Mammary epithelial cell (primary cell): ENCODE measurements around the gene CHL1.

Source experiments
- EZH2 ChIP-seq: IDR thresholded peaks from 2 replicates; pipeline ENCODE4 v1.6.1; 2012; ENCODE audit warnings: low read length, inconsistent platforms, borderline replicate concordance
- TF ChIP-seq, protein P1 (sequence below), 2 donors: IDR thresholded peaks in 1 of 2; conservative IDR thresholded peaks in 1 of 2; 2 replicates each; pipeline ENCODE4 v1.5.1; 2011 to 2012; ENCODE audit warnings: inconsistent platforms in 2 of 2, low read length in 2 of 2, mild to moderate bottlenecking in 2 of 2, control low read depth in 1 of 2, low read depth in 1 of 2; ENCODE audit not compliant: insufficient read depth in 1 of 2; ENCODE audit errors: extremely low read depth in 1 of 2

DNA sequence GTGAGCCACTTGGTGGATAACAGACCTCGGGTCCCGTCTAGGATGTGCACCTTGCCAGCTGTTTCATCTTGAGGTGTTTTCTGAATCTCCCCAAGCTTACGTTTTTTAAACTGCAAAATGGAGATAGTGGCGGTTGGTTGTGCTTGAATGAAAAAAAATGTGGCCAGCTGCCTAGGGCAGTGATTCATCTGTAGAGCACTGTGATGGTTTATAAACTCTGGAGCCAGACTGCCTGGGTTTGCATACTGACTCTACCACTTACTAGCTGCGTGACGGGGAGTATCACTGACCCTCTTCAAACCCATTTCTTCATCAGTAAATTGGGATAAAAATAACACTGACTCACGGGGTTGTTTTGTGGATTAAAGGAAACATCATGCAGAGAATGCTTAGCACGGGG lies 159.1 kb downstream of the CHL1 start:
- TF ChIP-seq, protein P1, sequence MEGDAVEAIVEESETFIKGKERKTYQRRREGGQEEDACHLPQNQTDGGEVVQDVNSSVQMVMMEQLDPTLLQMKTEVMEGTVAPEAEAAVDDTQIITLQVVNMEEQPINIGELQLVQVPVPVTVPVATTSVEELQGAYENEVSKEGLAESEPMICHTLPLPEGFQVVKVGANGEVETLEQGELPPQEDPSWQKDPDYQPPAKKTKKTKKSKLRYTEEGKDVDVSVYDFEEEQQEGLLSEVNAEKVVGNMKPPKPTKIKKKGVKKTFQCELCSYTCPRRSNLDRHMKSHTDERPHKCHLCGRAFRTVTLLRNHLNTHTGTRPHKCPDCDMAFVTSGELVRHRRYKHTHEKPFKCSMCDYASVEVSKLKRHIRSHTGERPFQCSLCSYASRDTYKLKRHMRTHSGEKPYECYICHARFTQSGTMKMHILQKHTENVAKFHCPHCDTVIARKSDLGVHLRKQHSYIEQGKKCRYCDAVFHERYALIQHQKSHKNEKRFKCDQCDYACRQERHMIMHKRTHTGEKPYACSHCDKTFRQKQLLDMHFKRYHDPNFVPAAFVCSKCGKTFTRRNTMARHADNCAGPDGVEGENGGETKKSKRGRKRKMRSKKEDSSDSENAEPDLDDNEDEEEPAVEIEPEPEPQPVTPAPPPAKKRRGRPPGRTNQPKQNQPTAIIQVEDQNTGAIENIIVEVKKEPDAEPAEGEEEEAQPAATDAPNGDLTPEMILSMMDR (conservative IDR thresholded peaks at IDR 0.05 in 1 of 2, IDR thresholded peaks at IDR 0.05 in 1 of 2; ENCODE audit: extremely low read depth in 1 of 2, insufficient read depth in 1 of 2, low read depth in 1 of 2, low read length in 2 of 2) = no peak
- no peak for TF ChIP-seq EZH2
